GM19099 (cell line): Measurements from ENCODE around the gene UQCR10.

Experiments
- POLR2A ChIP-seq: IDR thresholded peaks from 3 replicates; pipeline ENCODE4 v1.6.1; 2011; ENCODE audit warnings: low read depth; ENCODE audit not compliant: insufficient read length; ENCODE audit errors: extremely low read depth

The UQCR10 gene

DNA sequence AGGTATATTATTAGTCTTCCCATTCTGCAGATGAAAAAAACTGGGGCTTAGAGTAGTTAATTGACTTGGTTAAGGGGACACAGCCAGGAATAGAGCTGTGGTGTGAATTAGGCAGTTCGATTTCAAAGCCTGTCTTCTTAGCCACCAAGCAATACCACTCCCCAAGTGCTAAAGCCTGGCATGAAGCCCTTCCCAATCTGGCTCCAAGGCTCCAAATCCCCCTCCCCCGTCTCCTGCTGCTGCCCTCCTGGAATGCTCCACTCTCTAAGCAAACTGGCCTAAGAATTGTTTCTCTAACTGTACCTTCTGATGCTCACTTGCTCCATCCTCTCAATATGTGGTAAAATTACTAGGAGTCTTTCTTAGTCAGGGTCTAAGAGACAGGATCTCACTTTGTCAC, 52.3 kb downstream of the UQCR10 start:
- TF ChIP-seq POLR2A: no peak
